ENCODE data around the gene CLSTN2.

DNA sequence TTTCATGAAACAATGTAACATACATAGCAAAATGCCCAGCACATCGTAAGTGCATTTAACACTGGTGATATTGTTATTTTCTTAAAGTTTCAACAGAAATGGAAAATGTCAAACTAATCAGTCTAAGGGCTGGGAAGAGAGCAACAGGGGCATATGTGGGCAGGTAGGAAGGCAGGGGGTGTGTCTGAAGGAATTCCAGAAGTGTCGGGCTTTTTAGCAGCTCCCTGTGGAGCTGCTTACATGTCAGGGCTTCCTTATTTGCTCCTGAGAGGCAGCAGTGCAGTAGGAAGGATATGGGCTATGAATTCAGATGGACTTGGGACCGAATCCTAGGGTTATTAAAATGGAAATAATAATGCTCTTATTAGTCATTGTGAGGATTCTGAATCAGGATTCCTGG lies 311.6 kb downstream of the CLSTN2 start:
- TF ChIP-seq ZBTB1 (tag by site-specific recombination; IDR thresholded peaks at IDR 0.05) (no peak), ZNF639 (tag by site-specific recombination; IDR thresholded peaks at IDR 0.05) (no peak)

Measured in HEK293 (cell line).